HepG2 (cell line): Measurements from ENCODE around the gene CAVIN3. TPM values are rescaled to one million over a fixed set of nuclear protein-coding genes. Genes with fewer than 3 reads are reported as not detected.

ENCODE experiments used
- DNMT3B ChIP-seq: conservative IDR thresholded peaks from 2 replicates; pipeline ENCODE4 v1.6.1; 2016; ENCODE audit warnings: missing biosample characterization, control low read depth
- DPF2 ChIP-seq: sonication (generic); formaldehyde crosslinking; IDR thresholded peaks from 2 replicates; pipeline ENCODE4 v1.4.0; 2020; ENCODE audit warnings: mild to moderate bottlenecking, low read depth, missing genetic modification reagents, borderline replicate concordance
- IRF2 ChIP-seq: IDR thresholded peaks from 2 replicates; pipeline ENCODE4 v1.6.1; 2018; ENCODE audit warnings: missing genetic modification reagents, missing compliant biosample characterization
- MATR3 ChIP-seq: sonication (generic); formaldehyde crosslinking; IDR thresholded peaks from 2 replicates; pipeline ENCODE4 v1.4.0; 2020; ENCODE audit warnings: missing genetic modification reagents
- ZNF263 ChIP-seq: sonication (generic); formaldehyde crosslinking; IDR thresholded peaks from 2 replicates; pipeline ENCODE4 v1.4.0; 2020; ENCODE audit warnings: missing genetic modification reagents
- ZNF616 ChIP-seq: sonication (generic); formaldehyde crosslinking; IDR thresholded peaks from 2 replicates; pipeline ENCODE4 v1.5.0; 2020; ENCODE audit warnings: low read depth, mild to moderate bottlenecking, missing genetic modification reagents
- ZNF674 ChIP-seq: sonication (generic); formaldehyde crosslinking; IDR thresholded peaks from 2 replicates; pipeline ENCODE4 v1.5.0; 2020; ENCODE audit warnings: low read depth, mild to moderate bottlenecking, missing genetic modification reagents
- ZNF776 ChIP-seq: sonication (generic); formaldehyde crosslinking; IDR thresholded peaks from 2 replicates; pipeline ENCODE4 v1.4.0; 2020; ENCODE audit warnings: mild to moderate bottlenecking, missing genetic modification reagents
- ZNF780A ChIP-seq: sonication (generic); formaldehyde crosslinking; IDR thresholded peaks from 2 replicates; pipeline ENCODE4 v1.8.0; 2022; ENCODE audit warnings: mild to moderate bottlenecking, missing genetic modification reagents, moderate library complexity
- polyA plus RNA-seq, 8 experiments: library from polyadenylated mRNA; depleted of rRNA in 3 of 8; stranded (reverse) in 7 of 8; unstranded in 1 of 8; fragments of >200 nt; fragmentation: Illumina TruSeq in 4 of 8; extraction: Trizol in 4 of 8; gene quantifications; 2 replicates each; pipeline versions ENCODE4 v1.2.1 to v1.2.3, GENCODE V29; 2011 to 2016; ENCODE audit warnings: low read depth in 4 of 8, missing spikeins in 1 of 8, mixed read lengths in 1 of 8; ENCODE audit not compliant: insufficient read depth in 1 of 8
- total RNA-seq, 5 experiments: library from RNA; depleted of rRNA; stranded (reverse); fragments of >200 nt; fragmentation: Illumina TruSeq; extraction: Trizol; gene quantifications; 2 replicates each; pipeline ENCODE4 v1.2.3, GENCODE V29; 2016; ENCODE audit warnings: low read depth in 1 of 5
- TF ChIP-seq, protein P1 (sequence below): sonication (generic); formaldehyde crosslinking; IDR thresholded peaks from 2 replicates; pipeline ENCODE4 v1.5.0; 2020; ENCODE audit warnings: mild to moderate bottlenecking, missing genetic modification reagents
- TF ChIP-seq, protein P2 (sequence below): sonication (generic); formaldehyde crosslinking; IDR thresholded peaks from 2 replicates; pipeline ENCODE4 v1.5.0; 2020; ENCODE audit warnings: missing genetic modification reagents, mild to moderate bottlenecking, borderline replicate concordance
- TF ChIP-seq, protein P3 (sequence below): IDR thresholded peaks from 2 replicates; pipeline ENCODE4 v1.6.1; 2016
- TF ChIP-seq, protein P4 (sequence below): sonication (generic); formaldehyde crosslinking; IDR thresholded peaks from 2 replicates; pipeline ENCODE4 v1.5.1; 2020; ENCODE audit warnings: mild to moderate bottlenecking, missing genetic modification reagents
- TF ChIP-seq, protein P5 (sequence below): IDR thresholded peaks from 2 replicates; pipeline ENCODE4 v1.6.1; 2016; ENCODE audit warnings: low read depth
- TF ChIP-seq, protein P6 (sequence below): sonication (generic); formaldehyde crosslinking; IDR thresholded peaks from 2 replicates; pipeline ENCODE4 v1.5.1; 2020; ENCODE audit warnings: mild to moderate bottlenecking, moderate library complexity, missing genetic modification reagents
- TF ChIP-seq, protein P7 (sequence below): sonication (generic); formaldehyde crosslinking; IDR thresholded peaks from 2 replicates; pipeline ENCODE4 v1.5.0; 2020; ENCODE audit warnings: missing genetic modification reagents

CAVIN3 gene
- total and polyA plus RNA-seq, 2 of the 13 experiments (the other 11 are each of a cell fraction or from before 2014, with no cell fraction given): not detected

DNA sequence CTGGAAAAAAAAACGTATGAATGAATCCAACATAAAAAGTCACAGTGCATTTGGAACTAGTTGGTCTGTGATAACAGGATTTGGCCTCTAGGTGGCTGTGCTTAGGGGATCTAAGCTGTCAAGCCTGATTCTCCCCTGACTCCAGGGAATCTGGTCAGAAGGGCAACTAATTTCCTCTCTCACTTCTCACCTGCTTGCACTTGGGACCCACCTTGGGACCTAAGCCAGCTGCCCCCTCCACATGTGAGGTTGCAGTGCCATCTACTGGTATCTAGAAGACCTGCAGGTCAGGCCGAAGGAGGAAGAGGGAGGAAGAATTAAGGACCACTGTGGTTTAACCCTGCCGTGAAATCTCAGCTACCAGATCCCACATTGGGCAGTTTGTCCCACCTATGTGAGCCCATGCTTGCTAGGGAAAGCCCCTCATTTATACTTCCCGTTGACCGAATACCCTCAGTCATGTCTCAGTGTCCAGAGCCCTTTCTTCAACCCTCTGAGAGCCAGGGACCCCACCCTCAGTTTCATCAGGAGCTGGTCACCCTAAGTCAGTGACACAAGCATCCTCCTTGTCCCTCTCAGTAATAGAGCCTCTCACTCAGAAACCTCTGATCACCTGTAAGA, 33.2 kb upstream of the CAVIN3 start (continued):
- TF ChIP-seq, protein P1, sequence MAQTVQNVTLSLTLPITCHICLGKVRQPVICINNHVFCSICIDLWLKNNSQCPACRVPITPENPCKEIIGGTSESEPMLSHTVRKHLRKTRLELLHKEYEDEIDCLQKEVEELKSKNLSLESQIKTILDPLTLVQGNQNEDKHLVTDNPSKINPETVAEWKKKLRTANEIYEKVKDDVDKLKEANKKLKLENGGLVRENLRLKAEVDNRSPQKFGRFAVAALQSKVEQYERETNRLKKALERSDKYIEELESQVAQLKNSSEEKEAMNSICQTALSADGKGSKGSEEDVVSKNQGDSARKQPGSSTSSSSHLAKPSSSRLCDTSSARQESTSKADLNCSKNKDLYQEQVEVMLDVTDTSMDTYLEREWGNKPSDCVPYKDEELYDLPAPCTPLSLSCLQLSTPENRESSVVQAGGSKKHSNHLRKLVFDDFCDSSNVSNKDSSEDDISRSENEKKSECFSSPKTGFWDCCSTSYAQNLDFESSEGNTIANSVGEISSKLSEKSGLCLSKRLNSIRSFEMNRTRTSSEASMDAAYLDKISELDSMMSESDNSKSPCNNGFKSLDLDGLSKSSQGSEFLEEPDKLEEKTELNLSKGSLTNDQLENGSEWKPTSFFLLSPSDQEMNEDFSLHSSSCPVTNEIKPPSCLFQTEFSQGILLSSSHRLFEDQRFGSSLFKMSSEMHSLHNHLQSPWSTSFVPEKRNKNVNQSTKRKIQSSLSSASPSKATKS (CRISPR knock-in tag): no peak
- TF ChIP-seq, protein P2, sequence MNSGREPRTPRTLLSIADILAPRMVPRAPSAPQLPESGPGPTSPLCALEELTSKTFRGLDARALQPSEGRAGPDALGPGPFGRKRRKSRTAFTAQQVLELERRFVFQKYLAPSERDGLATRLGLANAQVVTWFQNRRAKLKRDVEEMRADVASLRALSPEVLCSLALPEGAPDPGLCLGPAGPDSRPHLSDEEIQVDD (CRISPR knock-in tag): no peak
- TF ChIP-seq, protein P3, sequence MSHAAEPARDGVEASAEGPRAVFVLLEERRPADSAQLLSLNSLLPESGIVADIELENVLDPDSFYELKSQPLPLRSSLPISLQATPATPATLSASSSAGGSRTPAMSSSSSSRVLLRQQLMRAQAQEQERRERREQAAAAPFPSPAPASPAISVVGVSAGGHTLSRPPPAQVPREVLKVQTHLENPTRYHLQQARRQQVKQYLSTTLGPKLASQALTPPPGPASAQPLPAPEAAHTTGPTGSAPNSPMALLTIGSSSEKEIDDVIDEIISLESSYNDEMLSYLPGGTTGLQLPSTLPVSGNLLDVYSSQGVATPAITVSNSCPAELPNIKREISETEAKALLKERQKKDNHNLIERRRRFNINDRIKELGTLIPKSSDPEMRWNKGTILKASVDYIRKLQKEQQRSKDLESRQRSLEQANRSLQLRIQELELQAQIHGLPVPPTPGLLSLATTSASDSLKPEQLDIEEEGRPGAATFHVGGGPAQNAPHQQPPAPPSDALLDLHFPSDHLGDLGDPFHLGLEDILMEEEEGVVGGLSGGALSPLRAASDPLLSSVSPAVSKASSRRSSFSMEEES (CRISPR knock-in tag): peak; percentile 65
- no peak for TF ChIP-seq DPF2 (CRISPR knock-in tag)
- no peak for TF ChIP-seq MATR3 (CRISPR knock-in tag)
- TF ChIP-seq, protein P4, sequence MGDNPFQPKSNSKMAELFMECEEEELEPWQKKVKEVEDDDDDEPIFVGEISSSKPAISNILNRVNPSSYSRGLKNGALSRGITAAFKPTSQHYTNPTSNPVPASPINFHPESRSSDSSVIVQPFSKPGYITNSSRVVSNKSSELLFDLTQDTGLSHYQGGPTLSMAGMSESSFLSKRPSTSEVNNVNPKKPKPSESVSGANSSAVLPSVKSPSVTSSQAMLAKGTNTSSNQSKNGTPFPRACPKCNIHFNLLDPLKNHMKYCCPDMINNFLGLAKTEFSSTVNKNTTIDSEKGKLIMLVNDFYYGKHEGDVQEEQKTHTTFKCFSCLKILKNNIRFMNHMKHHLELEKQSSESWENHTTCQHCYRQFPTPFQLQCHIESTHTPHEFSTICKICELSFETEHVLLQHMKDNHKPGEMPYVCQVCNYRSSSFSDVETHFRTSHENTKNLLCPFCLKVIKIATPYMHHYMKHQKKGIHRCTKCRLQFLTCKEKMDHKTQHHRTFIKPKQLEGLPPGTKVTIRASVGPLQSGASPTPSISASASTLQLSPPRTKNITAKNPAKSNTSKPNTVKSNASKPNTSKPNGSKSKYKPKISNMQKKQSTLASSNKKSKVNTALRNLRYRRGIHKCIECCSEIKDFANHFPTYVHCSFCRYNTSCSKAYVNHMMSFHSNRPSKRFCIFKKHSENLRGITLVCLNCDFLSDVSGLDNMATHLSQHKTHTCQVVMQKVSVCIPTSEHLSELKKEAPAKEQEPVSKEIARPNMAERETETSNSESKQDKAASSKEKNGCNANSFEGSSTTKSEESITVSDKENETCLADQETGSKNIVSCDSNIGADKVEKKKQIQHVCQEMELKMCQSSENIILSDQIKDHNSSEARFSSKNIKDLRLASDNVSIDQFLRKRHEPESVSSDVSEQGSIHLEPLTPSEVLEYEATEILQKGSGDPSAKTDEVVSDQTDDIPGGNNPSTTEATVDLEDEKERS (CRISPR knock-in tag): no peak
- no peak for TF ChIP-seq ZNF780A (CRISPR knock-in tag)
- TF ChIP-seq, protein P5, sequence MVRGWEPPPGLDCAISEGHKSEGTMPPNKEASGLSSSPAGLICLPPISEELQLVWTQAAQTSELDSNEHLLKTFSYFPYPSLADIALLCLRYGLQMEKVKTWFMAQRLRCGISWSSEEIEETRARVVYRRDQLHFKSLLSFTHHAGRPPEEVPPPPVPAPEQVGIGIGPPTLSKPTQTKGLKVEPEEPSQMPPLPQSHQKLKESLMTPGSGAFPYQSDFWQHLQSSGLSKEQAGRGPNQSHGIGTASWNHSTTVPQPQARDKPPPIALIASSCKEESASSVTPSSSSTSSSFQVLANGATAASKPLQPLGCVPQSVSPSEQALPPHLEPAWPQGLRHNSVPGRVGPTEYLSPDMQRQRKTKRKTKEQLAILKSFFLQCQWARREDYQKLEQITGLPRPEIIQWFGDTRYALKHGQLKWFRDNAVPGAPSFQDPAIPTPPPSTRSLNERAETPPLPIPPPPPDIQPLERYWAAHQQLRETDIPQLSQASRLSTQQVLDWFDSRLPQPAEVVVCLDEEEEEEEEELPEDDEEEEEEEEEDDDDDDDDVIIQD: 0 out of 2 replicates have a peak, but pooled peaks have one; percentile 51
- TF ChIP-seq ZNF776 (CRISPR knock-in tag): no peak
- TF ChIP-seq, protein P6, sequence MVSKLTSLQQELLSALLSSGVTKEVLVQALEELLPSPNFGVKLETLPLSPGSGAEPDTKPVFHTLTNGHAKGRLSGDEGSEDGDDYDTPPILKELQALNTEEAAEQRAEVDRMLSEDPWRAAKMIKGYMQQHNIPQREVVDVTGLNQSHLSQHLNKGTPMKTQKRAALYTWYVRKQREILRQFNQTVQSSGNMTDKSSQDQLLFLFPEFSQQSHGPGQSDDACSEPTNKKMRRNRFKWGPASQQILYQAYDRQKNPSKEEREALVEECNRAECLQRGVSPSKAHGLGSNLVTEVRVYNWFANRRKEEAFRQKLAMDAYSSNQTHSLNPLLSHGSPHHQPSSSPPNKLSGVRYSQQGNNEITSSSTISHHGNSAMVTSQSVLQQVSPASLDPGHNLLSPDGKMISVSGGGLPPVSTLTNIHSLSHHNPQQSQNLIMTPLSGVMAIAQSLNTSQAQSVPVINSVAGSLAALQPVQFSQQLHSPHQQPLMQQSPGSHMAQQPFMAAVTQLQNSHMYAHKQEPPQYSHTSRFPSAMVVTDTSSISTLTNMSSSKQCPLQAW (CRISPR knock-in tag): peak; percentile 81
- TF ChIP-seq IRF2: peak; percentile 54; the same call in 1 of the 2 replicates
- no peak for TF ChIP-seq ZNF263 (CRISPR knock-in tag)
- TF ChIP-seq, protein P7, sequence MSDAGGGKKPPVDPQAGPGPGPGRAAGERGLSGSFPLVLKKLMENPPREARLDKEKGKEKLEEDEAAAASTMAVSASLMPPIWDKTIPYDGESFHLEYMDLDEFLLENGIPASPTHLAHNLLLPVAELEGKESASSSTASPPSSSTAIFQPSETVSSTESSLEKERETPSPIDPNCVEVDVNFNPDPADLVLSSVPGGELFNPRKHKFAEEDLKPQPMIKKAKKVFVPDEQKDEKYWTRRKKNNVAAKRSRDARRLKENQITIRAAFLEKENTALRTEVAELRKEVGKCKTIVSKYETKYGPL (CRISPR knock-in tag): no peak
- no peak for TF ChIP-seq ZNF674 (CRISPR knock-in tag)
- TF ChIP-seq ZNF616 (CRISPR knock-in tag): peak; percentile 48; the same call in 1 of the 2 replicates
- no peak for TF ChIP-seq DNMT3B
